Thoracic aorta (tissue), 2 donors: Measurements from ENCODE around the gene SLC24A3. TPM values are rescaled to one million over a fixed set of nuclear protein-coding genes. Genes with fewer than 3 reads are reported as not detected.

Experiments
- ATAC-seq: fragments of 150-250 bp; one replicate; pipeline ENCODE4 v1.8.0; 2017; ENCODE audit warnings: low read depth; ENCODE audit not compliant: insufficient number of reproducible peaks, low FRiP score
- DNase-seq: peaks from one replicate; pipeline ENCODE4 v3.0.0-alpha.2; 2020; ENCODE audit warnings: low spot score
- H3K27ac ChIP-seq, 2 donors: fragments of 200-600 bp; sonication (generic); 1 replicate in 1 of 2; 2 replicates in 1 of 2; pipeline ENCODE4 v1.5.1; 2016; ENCODE audit warnings: mild to moderate bottlenecking in 2 of 2, moderate library complexity in 2 of 2
- H3K27me3 ChIP-seq: fragments of 200-600 bp; sonication (generic); replicated peaks from 2 replicates; pipeline ENCODE4 v1.6.0; 2016; ENCODE audit warnings: mild to moderate bottlenecking; ENCODE audit not compliant: insufficient read depth
- H3K36me3 ChIP-seq: fragments of 200-600 bp; sonication (generic); one replicate; pipeline ENCODE4 v1.5.1; 2016
- H3K4me1 ChIP-seq, 2 donors: fragments of 200-600 bp; sonication (generic); 1 replicate in 1 of 2; 2 replicates in 1 of 2; pipeline versions ENCODE4 v1.5.1 to v1.6.0; 2016; ENCODE audit warnings: low read depth in 2 of 2, mild to moderate bottlenecking in 1 of 2; ENCODE audit not compliant: control insufficient read depth in 1 of 2
- H3K4me3 ChIP-seq: fragments of 200-600 bp; sonication (generic); 2 replicates; pipeline ENCODE4 v1.5.1; 2016; ENCODE audit warnings: mild to moderate bottlenecking
- H3K9me3 ChIP-seq: fragments of 200-600 bp; sonication (generic); 2 replicates; pipeline ENCODE4 v1.5.1; 2016
- total RNA-seq, 2 donors: library from RNA; depleted of rRNA; stranded (reverse); fragments of >200 nt; gene quantifications; one replicate each; pipeline versions ENCODE4 v1.1.0 to v1.2.3, GENCODE V29; 2016
- TF ChIP-seq, protein P1 (sequence below): fragments of 200-600 bp; sonication (generic); IDR thresholded peaks from one replicate; pipeline ENCODE4 v1.5.1; 2019; ENCODE audit warnings: antibody characterized with exemption

Gene SLC24A3
- total RNA-seq, 2 donors from 2014 or later = 8.3 to 31.4 TPM

DNA sequence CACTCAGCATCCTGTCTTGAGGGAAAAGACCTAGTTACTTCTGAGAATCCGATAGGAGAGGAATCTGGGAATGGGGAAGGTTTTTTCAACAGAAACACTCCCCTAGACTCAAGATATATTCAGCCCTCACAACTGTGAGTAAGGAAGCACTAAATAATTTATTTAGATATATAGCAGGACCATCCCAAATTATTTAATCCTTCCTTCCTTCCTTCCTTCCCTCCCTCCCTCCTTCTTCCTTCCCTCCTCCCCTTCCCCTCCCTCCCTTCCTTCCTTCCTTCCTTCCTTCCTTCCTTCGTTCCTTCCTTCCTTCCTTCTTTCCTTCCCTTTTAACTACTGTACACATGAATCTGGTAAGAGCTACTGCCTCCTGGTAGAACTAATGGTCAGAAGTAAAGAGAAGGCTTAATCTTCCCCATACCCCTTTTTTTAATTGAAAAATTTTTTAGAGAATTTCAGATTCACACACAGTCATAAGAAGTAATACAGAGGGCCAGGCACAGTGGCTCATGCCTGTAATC, 10.1 kb downstream of the SLC24A3 start:
- H3K36me3 ChIP-seq = no peaks in the 10 kb centered on the region
- no peak for ATAC-seq

DNA sequence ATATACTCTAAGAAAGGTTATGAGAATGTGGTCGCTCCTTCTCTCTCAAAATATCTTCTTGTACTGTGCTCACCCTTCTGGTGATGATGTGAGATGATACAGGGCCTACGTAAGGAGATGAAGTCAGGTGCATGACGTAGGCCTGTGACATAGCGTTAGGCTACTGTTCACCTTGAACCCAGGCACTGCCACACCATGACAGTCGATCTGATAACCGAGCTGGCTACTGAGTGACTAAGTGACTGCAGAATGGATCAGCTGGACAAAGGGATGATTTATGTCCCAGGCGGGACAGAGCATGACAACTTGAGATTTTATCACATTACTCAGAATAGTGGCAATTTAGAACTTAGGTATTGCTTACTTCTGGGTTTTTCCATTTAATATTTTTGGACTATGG, 11.2 kb downstream of the SLC24A3 start:
- Histone ChIP-seq H3K4me1 (no peaks in the 10 kb centered on the region), H3K27me3 (no peaks in the 10 kb centered on the region), H3K4me3 (no peak overlapping the region), H3K27ac (no peak overlapping the region), H3K36me3 (no peaks in the 10 kb centered on the region), H3K9me3 (no peaks in the 10 kb centered on the region)
- TF ChIP-seq, protein P1, sequence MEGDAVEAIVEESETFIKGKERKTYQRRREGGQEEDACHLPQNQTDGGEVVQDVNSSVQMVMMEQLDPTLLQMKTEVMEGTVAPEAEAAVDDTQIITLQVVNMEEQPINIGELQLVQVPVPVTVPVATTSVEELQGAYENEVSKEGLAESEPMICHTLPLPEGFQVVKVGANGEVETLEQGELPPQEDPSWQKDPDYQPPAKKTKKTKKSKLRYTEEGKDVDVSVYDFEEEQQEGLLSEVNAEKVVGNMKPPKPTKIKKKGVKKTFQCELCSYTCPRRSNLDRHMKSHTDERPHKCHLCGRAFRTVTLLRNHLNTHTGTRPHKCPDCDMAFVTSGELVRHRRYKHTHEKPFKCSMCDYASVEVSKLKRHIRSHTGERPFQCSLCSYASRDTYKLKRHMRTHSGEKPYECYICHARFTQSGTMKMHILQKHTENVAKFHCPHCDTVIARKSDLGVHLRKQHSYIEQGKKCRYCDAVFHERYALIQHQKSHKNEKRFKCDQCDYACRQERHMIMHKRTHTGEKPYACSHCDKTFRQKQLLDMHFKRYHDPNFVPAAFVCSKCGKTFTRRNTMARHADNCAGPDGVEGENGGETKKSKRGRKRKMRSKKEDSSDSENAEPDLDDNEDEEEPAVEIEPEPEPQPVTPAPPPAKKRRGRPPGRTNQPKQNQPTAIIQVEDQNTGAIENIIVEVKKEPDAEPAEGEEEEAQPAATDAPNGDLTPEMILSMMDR = no peak
- no peak for DNase-seq
- no peak for ATAC-seq

More for the DNA sequence above, 10.1 kb downstream of the SLC24A3 start:
- no peak overlapping the region for H3K4me3 ChIP-seq
- no peaks in the 10 kb centered on the region for H3K9me3 ChIP-seq
- no peaks in the 10 kb centered on the region for H3K4me1 ChIP-seq
- TF ChIP-seq, protein P1 = no peak
- no peak overlapping the region for H3K27ac ChIP-seq
- no peak for DNase-seq
- no peaks in the 10 kb centered on the region for H3K27me3 ChIP-seq

DNA sequence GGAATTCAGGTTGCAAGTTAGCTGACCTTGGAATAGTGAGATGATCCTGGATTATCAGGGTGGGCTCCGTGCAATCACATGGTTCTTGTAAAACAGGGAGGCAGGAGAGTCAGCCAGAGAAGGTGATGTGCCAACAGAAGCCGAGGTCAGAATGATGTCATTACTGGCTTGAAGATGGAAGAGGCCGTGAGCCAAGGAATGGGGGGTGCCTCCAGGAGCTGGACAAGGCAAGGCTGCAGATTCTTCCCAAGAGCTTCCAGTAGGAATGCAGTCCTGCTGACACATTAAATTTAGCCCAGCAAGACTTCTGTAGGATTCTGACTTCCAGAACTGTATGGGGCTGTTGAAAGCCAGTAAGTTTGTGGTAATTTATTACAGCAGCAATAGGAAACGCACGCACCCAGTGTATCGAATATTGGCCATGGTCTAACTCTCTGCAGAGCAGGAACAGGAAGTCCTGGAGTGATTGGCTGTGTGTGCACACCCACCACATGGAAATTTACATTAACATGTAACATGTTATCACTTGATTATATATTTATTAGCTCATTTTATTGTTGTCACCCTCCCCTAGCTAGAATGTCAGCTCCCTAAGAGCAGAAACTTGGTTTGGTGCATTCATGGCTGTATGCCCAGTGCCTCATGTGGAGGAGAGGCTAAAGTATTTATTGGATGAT, 19.1 kb downstream of the SLC24A3 start:
- no peaks in the 10 kb centered on the region for H3K27me3 ChIP-seq
- TF ChIP-seq, protein P1 = no peak
- H3K27ac ChIP-seq = no peak overlapping the region
- no peaks in the 10 kb centered on the region for H3K36me3 ChIP-seq
- ATAC-seq (no peak), DNase-seq (no peak)
- H3K9me3 ChIP-seq = no peaks in the 10 kb centered on the region
- H3K4me3 ChIP-seq = no peak overlapping the region
- peaks cover 0 to 6% of the 10 kb centered on the region in 2 donors for H3K4me1 ChIP-seq

DNA sequence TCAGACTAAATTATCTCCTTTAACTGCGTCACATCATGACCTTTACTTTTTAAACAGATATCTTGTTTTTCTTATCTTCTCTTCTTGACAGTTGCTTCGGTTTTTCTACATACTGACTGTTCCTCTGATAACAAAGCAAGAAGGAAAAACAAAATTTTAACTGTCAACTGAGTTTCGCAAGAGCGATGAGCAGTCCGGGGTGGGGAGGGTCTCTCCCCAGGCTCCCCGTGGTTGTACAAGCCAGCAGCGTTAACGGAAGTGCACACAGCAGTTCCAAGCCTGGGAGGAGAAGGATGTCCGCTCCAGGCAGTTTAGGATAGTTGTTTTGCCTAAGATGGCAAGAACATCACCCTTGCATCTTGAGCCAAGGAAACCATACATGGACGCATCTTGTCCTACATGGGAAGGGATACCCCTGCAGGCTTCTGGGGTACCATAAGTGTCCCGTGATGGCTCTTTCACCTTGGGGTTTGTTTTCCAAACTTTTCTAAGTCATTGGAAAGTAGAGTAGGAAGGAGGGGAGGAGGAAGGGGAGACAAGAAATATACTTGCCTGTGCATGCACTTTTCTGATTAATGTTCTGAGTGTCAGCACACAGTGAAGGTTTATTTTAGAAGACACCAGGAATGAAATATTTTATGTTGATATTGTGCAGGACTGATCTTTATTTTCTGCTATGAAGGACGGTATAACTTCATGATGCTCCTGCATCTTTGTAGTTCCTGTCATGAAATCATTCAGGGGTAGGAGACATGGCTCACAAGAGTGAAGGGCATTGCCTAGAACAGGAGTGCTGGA, 20.8 kb downstream of the SLC24A3 start:
- ATAC-seq (no peak), DNase-seq (no peak)
- TF ChIP-seq, protein P1 = no peak
- Histone ChIP-seq H3K27me3 (no peaks in the 10 kb centered on the region), H3K4me1 (peaks cover 0 to 6% of the 10 kb centered on the region in 2 donors), H3K4me3 (no peak overlapping the region), H3K27ac (no peak overlapping the region), H3K36me3 (no peaks in the 10 kb centered on the region), H3K9me3 (no peaks in the 10 kb centered on the region)

DNA sequence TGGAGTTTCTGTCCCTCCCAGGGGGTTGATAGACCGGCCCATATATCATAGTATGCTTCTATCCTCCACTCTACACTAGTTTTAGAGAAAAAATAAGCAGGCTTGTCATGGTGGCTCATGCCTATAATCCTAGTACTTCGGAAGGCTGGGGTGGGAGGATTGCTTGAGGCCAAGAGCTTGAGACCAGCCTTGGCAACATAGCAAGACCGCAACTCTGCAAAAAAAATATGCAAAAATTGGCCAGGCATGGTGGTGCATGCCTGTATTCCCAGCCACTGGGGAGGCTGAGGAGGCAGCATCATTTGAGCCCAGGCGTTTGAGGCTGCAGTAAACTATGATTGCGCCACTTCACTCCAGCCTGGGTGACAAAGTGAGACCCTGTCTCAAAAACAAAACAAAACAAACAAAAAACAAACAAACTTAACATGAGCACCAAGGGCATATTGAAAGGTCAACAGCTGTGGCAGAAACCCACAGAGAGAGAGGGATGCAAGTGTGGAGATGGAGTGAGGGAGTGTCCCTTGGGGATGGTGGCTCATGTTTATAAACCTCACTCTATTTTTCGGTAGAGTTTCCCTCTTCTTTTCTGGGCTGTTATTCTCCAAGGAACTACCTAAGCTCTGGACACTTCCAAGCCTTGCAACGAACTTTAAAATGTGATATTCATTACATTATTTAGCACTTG, 24.1 kb downstream of the SLC24A3 start:
- Histone ChIP-seq H3K27ac (no peak overlapping the region), H3K27me3 (no peaks in the 10 kb centered on the region), H3K4me1 (no peaks in the 10 kb centered on the region), H3K4me3 (no peak overlapping the region), H3K36me3 (no peaks in the 10 kb centered on the region), H3K9me3 (no peaks in the 10 kb centered on the region)
- DNase-seq (no peak), ATAC-seq (no peak)
- TF ChIP-seq, protein P1 = no peak
